Stimulated activated CD8-positive, alpha-beta memory T cell treated with anti-CD3 and anti-CD28 coated beads, Interleukin-7, amount 100 ng/mL, for 48 hours (primary cell): ENCODE data around the gene TMEM97.
"Not testable (repeated sequence)": the region's sequence is repeated elsewhere in the genome, so short reads cannot be mapped to it uniquely, and the experiment has no call there.

ENCODE experiments used
- DNase-seq, 2 donors: peaks; one replicate each; pipeline ENCODE4 v3.0.0-alpha.2; 2020; ENCODE audit warnings: low read depth in 1 of 2; ENCODE audit errors: extremely low read depth in 1 of 2

The TMEM97 gene

GRCh38 chr17:28335959-28336871 is 17.2 kb downstream of the TMEM97 start:
- DNase-seq = no peak

- DNase-seq = no peak
These were observed 19.2 kb downstream of the TMEM97 start for GRCh38 chr17:28338056-28338768.

GRCh38 chr17:28338769-28339212 is 19.8 kb downstream of the TMEM97 start:
- DNase-seq = not testable (repeated sequence)

GRCh38 chr17:28339431-28339830 is 20.4 kb downstream of the TMEM97 start:
- no peak for DNase-seq

GRCh38 chr17:28340374-28340773 is 21.4 kb downstream of the TMEM97 start:
- DNase-seq = no peak

- no peak for DNase-seq
These were observed 22.5 kb downstream of the TMEM97 start for GRCh38 chr17:28341516-28341915.

GRCh38 chr17:28342313-28342712 is 23.3 kb downstream of the TMEM97 start:
- DNase-seq = no peak

GRCh38 chr17:28343491-28343932 is 24.5 kb downstream of the TMEM97 start:
- no peak for DNase-seq

- no peak for DNase-seq
These were observed 25.0 kb downstream of the TMEM97 start for GRCh38 chr17:28344011-28344410.

- DNase-seq = no peak
These were observed 25.5 kb downstream of the TMEM97 start for GRCh38 chr17:28344435-28344901.

- DNase-seq = no peak
These were observed 26.6 kb downstream of the TMEM97 start for GRCh38 chr17:28345419-28346198.

GRCh38 chr17:28346199-28346580 is 27.2 kb downstream of the TMEM97 start:
- no peak for DNase-seq

GRCh38 chr17:28346746-28347246 is 27.8 kb downstream of the TMEM97 start:
- no peak for DNase-seq

GRCh38 chr17:28347261-28347891 is 28.4 kb downstream of the TMEM97 start:
- no peak for DNase-seq

- no peak for DNase-seq
These were observed 30.0 kb downstream of the TMEM97 start for GRCh38 chr17:28348979-28349378.

GRCh38 chr17:28350271-28350670 is 31.3 kb downstream of the TMEM97 start:
- no peak for DNase-seq

- DNase-seq = peak; percentile 89 to 92
These were observed 38.3 kb downstream of the TMEM97 start, which contains the start of gene POLDIP2 for GRCh38 chr17:28357061-28357900. TSS of gene POLDIP2 (minus strand) at chr17:28357527. CDS start at chr17:28357448, 79 bp downstream.

GRCh38 chr17:28357901-28358197 is 38.8 kb downstream of the TMEM97 start:
- no peak for DNase-seq

- DNase-seq = no peak
These were observed 44.2 kb downstream of the TMEM97 start for GRCh38 chr17:28363186-28363585.
